ENCODE data around the gene FER.
A peak's percentile ranks its signal among the peaks of the same experiment; 100 is the strongest.
"Not testable (repeated sequence)": the region's sequence is repeated elsewhere in the genome, so short reads cannot be mapped to it uniquely, and the experiment has no call there.

The FER gene

GRCh38 chr5:109035436-109035835 is 287.7 kb downstream of the FER start:
- DNase-seq (ENCODE audit: low spot score): no peak

DNA sequence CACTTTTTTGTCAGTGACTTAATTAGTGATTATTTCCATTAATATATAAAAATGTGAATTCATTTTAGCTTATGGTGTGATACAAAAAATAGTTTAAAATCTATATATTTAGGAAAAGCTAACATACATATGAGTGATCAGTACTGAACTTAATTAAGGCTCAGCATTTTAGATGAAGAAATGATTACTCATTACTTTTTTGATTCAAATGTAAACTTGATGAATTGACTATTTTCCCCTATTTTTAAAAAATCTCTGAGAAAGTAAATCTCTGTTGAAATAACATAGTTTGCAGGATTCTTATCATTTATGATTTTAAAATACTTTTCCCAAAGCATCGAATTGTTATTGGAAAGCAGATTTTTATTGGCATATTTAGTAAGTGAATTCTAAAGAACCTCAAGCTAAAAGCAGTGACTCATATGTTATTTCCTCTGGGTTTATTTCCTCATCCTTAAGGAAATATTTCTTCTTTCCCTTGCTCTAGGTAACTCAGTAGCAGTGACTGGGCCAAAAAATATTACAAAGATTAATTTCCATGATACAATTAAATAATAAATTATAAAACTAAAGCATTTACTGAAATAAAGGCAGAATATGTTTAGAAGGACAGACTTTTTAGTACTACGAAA is 290.6 kb downstream of the FER start:
- DNase-seq (ENCODE audit: low spot score): no peak

DNA sequence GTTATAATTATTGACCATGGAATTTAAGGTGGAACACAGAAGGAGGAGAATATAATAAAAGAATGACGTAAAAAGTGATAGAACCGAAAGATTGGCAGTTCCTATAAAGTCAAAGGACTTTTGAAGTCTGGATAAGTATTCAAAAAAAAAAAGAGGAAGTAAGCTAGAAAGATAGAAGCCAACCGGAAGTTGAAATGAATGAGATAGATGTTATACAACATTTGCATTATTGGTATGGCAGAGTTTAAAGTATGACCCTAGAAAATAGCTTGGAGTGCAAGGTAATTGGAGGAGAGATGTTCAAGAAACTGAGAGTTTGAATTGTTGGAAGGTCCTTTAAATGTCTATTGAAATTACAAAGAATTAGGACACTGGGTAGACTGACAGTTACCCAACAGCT is 293.6 kb downstream of the FER start:
- DNase-seq (ENCODE audit: low spot score): no peak

DNA sequence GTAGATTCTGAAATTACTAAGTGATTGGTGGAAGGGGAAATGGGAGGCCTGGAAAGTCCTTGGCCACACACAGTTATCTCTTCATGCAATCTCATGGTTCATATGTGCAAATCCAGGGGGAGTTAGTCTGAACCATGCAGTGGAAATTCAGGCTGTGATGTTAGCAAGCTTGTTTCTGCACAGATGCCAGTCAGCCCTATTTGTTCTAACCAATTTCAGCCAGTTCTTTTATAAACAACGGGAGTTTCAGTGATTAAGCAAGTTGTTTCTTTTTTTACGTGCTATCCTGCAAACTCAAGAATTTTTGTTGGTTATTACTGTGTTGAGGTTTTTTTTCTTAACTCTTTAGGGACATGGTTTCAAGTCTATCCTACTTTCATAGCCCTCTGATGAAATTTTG is 298.0 kb downstream of the FER start:
- DNase-seq (ENCODE audit: low spot score): no peak

DNA sequence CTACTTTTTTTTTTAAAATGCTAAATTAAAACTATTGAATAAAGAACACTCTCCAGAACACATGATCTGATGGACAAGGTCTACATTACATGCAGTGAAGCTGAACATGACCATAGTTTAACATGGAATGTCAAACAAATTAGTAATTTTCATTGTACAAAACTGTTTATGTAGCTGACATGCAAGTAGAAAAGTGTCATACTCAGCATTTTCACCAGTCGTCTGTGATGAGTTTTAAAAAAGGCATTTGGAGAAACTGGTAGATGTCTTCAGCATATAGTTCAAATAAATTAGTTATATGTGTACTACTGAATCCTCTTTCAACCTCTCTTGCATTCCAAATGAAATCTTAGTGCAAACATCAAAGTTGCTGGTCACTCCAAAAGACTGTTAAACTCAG is 301.9 kb downstream of the FER start:
- no peak for DNase-seq (ENCODE audit: low spot score)

DNA sequence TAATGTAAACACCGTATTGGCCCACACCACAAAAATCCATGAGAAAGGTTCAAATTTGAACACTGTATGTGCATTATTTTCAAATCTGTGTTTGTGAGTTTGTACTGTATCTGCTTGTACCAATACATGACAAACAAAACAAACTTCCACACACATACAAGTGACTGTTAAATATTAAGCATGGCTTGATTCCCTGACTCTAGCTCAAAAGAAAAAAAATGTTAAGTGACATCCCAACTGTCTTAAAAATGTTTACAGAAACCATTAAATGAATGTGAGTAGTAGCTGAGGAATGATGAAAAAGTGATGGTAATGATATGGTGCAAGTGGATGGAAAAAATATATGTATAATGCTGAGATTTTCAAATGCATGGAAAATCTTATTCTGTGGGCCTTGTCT is 302.6 kb downstream of the FER start:
- DNase-seq (ENCODE audit: low spot score): not testable (repeated sequence)

DNA sequence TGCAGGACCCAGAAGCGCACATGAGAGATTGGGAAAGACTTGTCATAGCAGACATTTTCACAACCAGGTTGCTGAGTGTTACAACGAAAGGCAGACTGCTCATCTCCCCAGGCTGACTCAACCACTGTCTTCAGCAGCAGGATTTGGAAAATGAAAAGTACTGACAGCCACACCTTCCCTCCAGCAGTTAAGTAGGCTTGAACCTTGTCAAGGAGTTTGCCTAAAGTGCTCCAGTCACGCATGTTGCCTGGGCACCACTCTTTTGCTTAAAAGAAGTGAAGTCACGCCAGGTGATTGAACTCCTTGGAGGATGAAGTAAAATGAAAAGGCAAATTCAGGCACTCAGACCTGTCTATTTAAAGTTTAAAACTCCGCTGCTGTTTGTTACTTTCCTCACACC is 304.5 kb downstream of the FER start:
- DNase-seq (ENCODE audit: low spot score): not testable (repeated sequence)

GRCh38 chr5:109053995-109054417 is 306.3 kb downstream of the FER start:
- DNase-seq (ENCODE audit: low spot score): no peak

- no peak for DNase-seq (ENCODE audit: low spot score)
These were observed 312.8 kb downstream of the FER start for GRCh38 chr5:109060378-109061025.

DNA sequence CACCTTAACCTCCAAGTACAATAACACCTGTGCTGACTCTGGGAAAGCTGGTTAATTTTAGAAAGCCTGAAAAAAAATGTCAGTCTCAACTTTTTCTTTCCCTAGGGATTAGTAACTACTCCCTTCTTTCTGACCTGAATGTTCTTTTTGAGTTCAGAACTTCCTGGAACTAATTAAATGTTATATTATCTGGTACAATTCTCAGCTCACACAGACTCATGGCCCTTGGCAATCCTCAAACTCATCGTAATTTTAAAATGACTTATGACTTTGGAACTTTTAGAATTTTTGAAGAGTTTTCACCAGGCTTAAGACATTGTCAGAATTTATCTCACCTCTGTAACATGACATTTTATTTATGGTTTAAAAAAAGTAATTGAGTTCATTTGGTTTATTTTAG is 315.0 kb downstream of the FER start:
- DNase-seq (ENCODE audit: low spot score): no peak

- no peak for DNase-seq (ENCODE audit: low spot score)
These were observed 315.5 kb downstream of the FER start for GRCh38 chr5:109063223-109063622.

- no peak for DNase-seq (ENCODE audit: low spot score)
These were observed 329.0 kb downstream of the FER start for GRCh38 chr5:109076741-109077140.

DNA sequence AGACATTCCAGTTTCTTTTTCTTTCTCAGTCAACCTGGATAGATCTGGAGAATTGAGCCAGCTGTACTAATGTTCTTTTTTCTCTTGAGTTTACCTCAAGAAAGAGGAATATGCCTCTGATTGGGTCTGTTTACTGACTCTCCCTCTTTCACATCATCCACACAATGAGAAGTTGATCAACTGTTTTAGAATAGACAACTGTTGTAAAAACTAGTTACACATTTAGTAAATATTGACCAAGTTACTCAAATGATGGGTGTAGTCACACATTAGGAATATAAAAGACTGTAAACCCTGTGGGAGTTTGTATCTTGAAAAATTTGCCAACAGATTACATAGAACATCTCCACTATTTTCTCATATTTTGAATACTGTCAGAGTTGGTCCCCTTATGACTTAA is 330.8 kb downstream of the FER start:
- no peak for DNase-seq (ENCODE audit: low spot score)

GRCh38 chr5:109080481-109080880 is 332.8 kb downstream of the FER start:
- no peak for DNase-seq (ENCODE audit: low spot score)

DNA sequence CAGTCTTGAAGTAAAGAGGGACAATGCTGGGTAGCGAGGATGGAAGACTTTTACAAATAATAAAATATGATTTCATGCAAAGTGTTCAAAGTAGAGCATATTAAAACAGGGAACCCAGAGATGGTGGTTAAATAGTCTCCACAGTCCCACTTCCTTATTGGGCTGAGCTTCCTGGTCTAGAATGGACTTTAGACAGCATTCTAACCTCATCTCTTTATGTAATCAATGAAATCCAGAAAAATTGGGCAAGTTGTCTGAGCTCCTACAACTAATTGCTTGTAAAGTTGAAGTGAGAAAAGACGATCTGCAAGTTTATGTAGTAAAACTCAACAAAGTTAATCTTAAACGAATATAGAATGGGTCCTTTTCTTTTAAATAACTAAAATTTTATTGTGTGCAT is 333.2 kb downstream of the FER start:
- no peak for DNase-seq (ENCODE audit: low spot score)

DNA sequence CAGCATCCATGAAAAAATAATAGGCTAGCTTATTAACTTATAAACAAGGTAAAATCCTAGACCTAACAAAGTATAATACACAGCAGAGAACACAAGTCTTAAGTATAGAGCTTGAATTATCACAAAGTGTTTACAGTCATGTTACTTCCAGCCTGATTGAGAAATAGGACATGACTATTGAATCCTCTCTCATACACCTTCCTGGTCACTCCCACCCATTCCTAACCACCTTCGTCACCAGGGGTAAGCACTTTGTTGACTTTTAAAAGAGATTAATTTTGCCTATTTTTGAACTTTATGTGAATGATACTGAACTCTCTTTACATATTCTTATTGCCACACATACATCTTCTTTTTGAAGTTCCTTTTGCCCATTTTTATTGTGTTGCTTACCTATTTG is 336.2 kb downstream of the FER start:
- no peak for DNase-seq (ENCODE audit: low spot score)

DNA sequence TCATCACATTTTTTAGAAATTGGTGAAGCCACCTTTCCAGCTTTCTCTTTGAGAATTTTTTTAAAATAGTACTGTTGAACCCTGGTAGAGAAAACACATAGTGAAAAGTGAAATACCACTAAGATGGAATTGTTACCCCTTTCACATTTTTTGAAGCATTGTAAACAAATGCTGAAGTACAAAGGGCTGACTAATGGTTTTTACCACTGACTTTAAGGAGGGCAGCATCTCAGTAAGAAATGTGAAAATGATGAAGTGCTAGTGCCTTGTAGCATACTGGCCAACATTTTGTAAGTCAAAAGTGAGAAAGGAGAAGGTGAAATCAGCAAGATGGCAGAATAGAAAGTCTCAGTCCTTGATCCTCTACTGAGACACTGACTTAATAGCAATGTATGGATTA is 341.5 kb downstream of the FER start:
- no peak for DNase-seq (ENCODE audit: low spot score)

DNA sequence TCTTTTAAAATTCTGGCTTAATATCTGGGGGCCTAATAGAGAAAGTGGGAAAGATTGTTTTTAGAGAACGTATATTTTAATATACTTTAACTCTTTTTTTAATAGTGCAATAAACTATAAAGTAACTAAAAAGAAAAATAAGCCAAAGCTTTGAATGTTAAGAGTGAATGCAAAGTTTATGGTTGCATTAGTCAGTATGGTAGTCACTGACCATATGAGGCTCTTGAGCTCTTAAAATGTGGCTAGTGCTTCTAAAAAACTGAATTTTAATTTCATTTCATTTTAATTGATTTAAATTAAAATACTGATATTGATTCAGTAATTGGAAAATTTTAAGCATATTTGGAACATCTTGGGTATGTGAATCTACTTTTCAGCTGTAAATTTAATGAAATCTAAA is 351.4 kb downstream of the FER start:
- no peak for DNase-seq (ENCODE audit: low spot score)

GRCh38 chr5:109100971-109101370 is 353.3 kb downstream of the FER start:
- DNase-seq (ENCODE audit: low spot score): no peak

DNA sequence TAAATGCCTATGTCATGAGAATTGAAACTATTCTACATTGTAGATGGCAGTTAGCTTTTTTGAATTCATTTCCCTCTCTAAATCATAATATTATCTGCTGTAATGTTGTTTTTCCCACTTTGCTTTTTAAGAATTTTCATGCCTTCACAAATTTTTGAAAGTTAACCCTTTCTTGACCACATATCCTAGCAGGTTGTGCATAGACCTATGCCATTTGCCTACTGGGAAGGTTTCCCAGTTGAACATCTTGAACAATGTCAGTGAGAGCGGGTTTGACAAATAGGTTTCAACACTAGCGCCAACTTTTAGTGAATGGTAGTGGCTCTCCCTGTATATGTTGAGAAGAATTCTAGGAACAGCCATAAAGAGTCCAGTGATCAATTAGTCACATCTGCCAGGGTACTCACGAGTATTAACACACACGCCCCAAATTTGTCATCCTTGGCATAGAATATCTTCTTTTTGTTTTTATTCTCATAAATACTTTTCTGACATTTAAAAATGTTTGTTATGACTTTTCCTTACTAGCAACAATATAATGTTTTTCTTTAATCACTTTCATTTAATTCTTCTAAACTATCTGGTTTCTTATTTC is 354.5 kb downstream of the FER start:
- no peak for DNase-seq (ENCODE audit: low spot score)

- DNase-seq (ENCODE audit: low spot score): peak; percentile 96
These were observed 358.1 kb downstream of the FER start for GRCh38 chr5:109105631-109106267.

- DNase-seq (ENCODE audit: low spot score): no peak
These were observed 364.0 kb downstream of the FER start for GRCh38 chr5:109111680-109112079.

DNA sequence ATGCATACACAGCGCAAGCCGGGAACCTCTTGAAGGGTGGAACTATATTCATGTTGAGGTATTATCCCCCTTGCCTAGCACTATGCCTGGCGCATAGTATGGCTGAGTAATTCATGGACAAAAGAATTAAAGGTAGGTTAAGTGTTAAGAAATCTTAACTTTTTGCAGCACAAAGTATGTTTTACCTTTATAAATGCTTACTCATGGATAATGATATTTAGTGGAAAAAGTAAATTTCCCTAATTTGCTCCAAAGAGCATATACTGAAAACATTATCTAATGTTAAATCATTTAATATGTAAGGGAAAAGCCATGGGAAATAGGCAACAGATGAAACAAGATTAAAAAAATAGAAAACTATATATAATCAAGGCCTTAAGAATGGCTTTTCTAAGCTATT is 365.9 kb downstream of the FER start:
- DNase-seq (ENCODE audit: low spot score): no peak
